ENCODE measurements around the gene BCAP29. TPM values are rescaled to one million over a fixed set of nuclear protein-coding genes. Genes with fewer than 3 reads are reported as not detected.

The BCAP29 gene
- total and polyA plus RNA-seq, 10 donors: 11.2 to 139 (median 39.0) TPM

DNA sequence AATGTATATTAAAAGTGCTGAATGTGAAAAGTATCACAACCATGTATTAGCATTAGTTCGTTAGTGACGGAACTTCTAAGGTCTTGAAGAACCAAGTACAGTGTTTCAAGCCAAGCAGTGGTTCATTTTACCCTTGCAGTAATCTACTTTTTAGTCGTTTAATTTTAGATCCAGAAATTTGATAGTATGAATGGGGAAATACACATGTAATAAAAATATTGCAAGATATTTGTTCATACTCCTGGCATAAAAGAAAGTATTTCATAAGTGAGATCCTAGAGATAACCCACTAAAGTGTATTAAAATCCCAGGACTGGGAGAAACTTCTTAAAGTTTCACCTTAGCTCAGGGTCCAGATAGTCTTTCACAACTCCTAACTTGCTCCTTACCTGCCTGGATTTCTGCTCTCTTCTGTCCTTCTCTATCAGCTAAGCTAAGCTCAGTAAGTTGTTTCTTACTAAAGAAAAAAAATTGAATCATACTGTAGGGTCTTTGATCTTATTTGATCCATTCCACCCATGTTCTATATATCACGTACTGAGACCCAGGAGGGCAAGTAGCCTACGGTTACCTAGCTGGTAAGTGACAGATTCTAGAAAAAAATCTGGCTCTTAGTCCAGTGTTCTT lies 1.5 kb downstream of the BCAP29 start:
- Histone ChIP-seq H3K27me3 (replicated peaks in 1 of 7) (no peaks in the 10 kb centered on the region), H3K27ac (peak overlapping the region in 1 of 8 donors; percentile 95), H3K9me3 (no peaks in the 10 kb centered on the region), H3K4me1 (peaks cover 15 to 44% (median 34%) of the 10 kb centered on the region in 6 donors), H3K4me3 (peak overlapping the region in 4 of 8 donors; percentile 61 to 87 (median 70)), H3K36me3 (peaks cover 0 to 26% (median 5%) of the 10 kb centered on the region in 6 donors)
- no peak for DNase-seq
- TF ChIP-seq, protein P1, sequence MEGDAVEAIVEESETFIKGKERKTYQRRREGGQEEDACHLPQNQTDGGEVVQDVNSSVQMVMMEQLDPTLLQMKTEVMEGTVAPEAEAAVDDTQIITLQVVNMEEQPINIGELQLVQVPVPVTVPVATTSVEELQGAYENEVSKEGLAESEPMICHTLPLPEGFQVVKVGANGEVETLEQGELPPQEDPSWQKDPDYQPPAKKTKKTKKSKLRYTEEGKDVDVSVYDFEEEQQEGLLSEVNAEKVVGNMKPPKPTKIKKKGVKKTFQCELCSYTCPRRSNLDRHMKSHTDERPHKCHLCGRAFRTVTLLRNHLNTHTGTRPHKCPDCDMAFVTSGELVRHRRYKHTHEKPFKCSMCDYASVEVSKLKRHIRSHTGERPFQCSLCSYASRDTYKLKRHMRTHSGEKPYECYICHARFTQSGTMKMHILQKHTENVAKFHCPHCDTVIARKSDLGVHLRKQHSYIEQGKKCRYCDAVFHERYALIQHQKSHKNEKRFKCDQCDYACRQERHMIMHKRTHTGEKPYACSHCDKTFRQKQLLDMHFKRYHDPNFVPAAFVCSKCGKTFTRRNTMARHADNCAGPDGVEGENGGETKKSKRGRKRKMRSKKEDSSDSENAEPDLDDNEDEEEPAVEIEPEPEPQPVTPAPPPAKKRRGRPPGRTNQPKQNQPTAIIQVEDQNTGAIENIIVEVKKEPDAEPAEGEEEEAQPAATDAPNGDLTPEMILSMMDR (IDR thresholded peaks at IDR 0.05 in 8 of 11, conservative IDR thresholded peaks at IDR 0.05 in 3 of 11): no peak
- no peak for TF ChIP-seq POLR2AphosphoS5 (IDR thresholded peaks at IDR 0.05)
- no peak for TF ChIP-seq POLR2A (IDR thresholded peaks at IDR 0.05)
- intact Hi-C loops (cut with DNase I; ENCODE audit: low total_unique reads): no loop called here
- 65 to 76% (median 72%) methylated on average over 5 of the region's 5 CpGs for WGBS, 5 donors

DNA sequence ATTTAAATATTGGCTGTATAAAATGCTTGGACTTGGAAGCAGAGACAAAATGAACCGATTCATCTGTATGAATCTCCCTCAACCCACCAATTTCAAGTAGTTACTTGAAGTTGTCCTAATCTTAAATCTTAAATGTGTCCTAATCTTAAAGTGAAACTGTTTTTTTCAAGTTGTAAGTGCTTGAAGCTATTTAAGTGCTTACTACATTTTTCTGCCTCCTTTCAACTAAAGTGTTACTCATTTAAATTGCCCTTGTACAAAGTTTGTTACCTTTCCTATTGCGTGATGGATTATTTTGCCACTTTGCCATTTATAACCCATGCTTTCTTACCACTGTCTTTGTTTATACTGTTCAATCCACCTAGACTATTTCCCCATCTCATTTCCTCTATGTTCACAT lies 2.8 kb downstream of the BCAP29 start:
- TF ChIP-seq, protein P1 (IDR thresholded peaks at IDR 0.05 in 8 of 11, conservative IDR thresholded peaks at IDR 0.05 in 3 of 11): no peak
- no peak for TF ChIP-seq POLR2AphosphoS5 (IDR thresholded peaks at IDR 0.05)
- H3K4me1 ChIP-seq: peaks cover 15 to 44% (median 34%) of the 10 kb centered on the region in 6 donors
- H3K4me3 ChIP-seq: no peak overlapping the region
- 73 to 80% (median 76%) methylated on average over 2 of the region's 2 CpGs for WGBS, 5 donors
- peaks cover 0 to 36% (median 5%) of the 10 kb centered on the region in 6 donors for H3K36me3 ChIP-seq
- no peak for DNase-seq
- intact Hi-C loops (cut with DNase I; ENCODE audit: low total_unique reads): no loop called here
- no peak overlapping the region for H3K27ac ChIP-seq
- no peaks in the 10 kb centered on the region for H3K27me3 ChIP-seq (replicated peaks in 1 of 7)
- H3K9me3 ChIP-seq: no peaks in the 10 kb centered on the region

DNA sequence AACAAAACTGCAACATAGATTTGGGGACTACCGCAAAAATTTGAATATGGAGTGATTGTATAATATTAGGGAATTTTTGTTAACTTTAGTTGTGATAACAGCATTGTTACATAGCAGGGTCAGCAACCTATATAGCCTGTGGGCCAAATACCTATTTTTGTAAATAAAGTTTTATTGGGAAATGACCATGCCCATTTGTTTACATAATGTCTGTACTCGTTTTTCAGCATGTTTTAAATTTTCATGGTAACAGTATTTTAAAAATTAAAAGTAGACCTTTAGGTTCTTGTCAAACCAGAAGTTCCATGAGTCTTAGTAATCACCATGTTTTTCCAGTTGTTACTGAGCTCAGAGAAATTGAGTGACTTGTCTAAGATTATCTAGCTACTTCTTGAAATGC lies 4.7 kb downstream of the BCAP29 start:
- DNase-seq: no peak
- Histone ChIP-seq H3K4me3 (no peak overlapping the region), H3K9me3 (no peaks in the 10 kb centered on the region), H3K27me3 (replicated peaks in 1 of 7) (no peaks in the 10 kb centered on the region), H3K36me3 (peaks cover 0 to 44% (median 5%) of the 10 kb centered on the region in 6 donors), H3K4me1 (peaks cover 15 to 35% (median 28%) of the 10 kb centered on the region in 6 donors), H3K27ac (no peak overlapping the region)
- 90 to 92% (median 92%) methylated on average over 2 of the region's 2 CpGs for WGBS, 5 donors
- intact Hi-C loops (cut with DNase I; ENCODE audit: low total_unique reads): no loop called here
- TF ChIP-seq POLR2AphosphoS5 (IDR thresholded peaks at IDR 0.05) (no peak), POLR2A (IDR thresholded peaks at IDR 0.05) (no peak)
- TF ChIP-seq, protein P1 (IDR thresholded peaks at IDR 0.05 in 8 of 11, conservative IDR thresholded peaks at IDR 0.05 in 3 of 11): no peak

DNA sequence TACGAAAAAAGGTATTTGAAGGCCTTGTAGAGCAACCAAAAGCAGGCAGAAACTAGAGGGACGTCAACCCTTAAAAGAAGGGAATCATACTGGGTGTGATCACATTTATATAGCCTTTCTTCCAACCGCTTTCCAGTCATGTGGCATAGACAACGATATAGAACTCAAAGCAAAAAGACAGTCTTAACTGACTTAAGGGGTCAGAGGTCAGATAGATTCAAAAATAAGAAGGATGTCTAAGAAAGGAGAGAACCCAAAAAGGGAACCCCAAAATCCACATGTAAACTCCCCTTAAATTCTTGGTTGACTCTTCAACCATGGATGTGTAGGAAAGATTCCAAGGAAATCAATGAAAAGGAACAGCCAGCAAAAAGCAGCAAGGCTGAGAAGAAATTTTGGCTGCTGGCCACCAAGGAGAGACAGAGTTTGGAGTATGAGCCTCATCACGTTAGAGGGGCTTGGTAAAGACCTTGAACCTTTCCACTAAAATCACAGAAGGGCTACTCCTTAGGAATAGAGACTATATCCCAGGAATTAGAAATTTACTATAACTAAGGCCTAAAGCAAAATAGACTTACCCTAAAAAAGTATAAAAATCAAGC lies 8.6 kb downstream of the BCAP29 start:
- Histone ChIP-seq H3K4me1 (peaks cover 0 to 1% (median 0%) of the 10 kb centered on the region in 6 donors), H3K36me3 (peaks cover 0 to 46% (median 5%) of the 10 kb centered on the region in 6 donors), H3K27me3 (replicated peaks in 1 of 7) (no peaks in the 10 kb centered on the region), H3K27ac (no peak overlapping the region), H3K4me3 (no peak overlapping the region), H3K9me3 (no peaks in the 10 kb centered on the region)
- intact Hi-C loops (cut with DNase I; ENCODE audit: low total_unique reads): no loop called here
- WGBS, 5 donors: 92 to 97% (median 94%) methylated on average over 5 of the region's 5 CpGs
- DNase-seq: no peak
- no peak for TF ChIP-seq POLR2AphosphoS5 (IDR thresholded peaks at IDR 0.05)
- TF ChIP-seq, protein P1 (IDR thresholded peaks at IDR 0.05 in 8 of 11, conservative IDR thresholded peaks at IDR 0.05 in 3 of 11): no peak
- no peak for TF ChIP-seq POLR2A (IDR thresholded peaks at IDR 0.05)

Data from spleen (tissue), 11 donors.